ENCODE measurements around the gene LDB1. TPM values are rescaled to one million over a fixed set of nuclear protein-coding genes. Genes with fewer than 3 reads are reported as not detected.

LDB1 gene
- total and polyA plus RNA-seq, 2 of the 13 experiments (the other 11 are each of a cell fraction or from before 2014, with no cell fraction given), result 17.2 to 45.5 TPM

DNA sequence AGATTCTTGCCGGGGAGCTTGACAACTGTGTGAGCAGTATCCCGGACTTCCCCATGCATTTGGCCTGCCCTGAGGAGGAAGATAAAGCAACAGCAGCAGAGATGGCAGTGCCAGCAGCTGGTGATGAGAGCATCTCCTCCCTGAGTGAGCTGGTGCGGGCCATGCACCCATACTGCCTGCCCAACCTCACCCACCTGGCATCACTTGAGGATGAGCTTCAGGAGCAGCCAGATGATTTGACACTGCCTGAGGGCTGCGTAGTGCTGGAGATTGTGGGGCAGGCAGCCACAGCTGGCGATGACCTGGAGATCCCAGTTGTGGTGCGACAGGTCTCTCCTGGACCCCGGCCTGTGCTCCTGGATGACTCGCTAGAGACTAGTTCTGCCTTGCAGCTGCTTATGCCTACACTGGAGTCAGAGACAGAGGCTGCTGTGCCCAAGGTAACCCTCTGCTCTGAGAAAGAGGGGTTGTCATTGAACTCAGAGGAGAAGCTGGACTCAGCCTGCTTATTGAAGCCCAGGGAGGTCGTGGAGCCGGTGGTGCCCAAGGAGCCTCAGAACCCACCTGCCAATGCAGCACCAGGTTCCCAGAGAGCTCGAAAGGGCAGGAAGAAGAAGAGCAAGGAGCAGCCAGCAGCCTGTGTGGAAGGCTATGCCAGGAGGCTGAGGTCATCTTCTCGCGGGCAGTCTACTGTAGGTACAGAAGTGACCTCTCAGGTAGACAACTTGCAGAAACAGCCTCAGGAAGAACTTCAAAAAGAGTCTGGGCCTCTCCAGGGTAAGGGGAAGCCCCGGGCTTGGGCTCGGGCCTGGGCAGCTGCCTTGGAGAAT is 19.3 kb upstream of the LDB1 start:
- Histone ChIP-seq H3K9ac (ENCODE audit: insufficient read depth, low read depth, low read length) (no peak overlapping the region), H3K36me3 (replicated peaks in 1 of 2; ENCODE audit: control insufficient read depth in 1 of 2, insufficient read depth in 2 of 2, low read length in 2 of 2) (peaks cover 42 to 73% of the 10 kb centered on the region in 2 experiments), H3K9me3 (ENCODE audit: low read length) (no peaks in the 10 kb centered on the region), H3K27me3 (ENCODE audit: control insufficient read depth in 1 of 2, insufficient read depth in 2 of 2, low read length in 2 of 2) (no peaks in the 10 kb centered on the region), H3K4me1 (ENCODE audit: insufficient read depth, low read length) (peaks cover 18% of the 10 kb centered on the region), H3K79me2 (ENCODE audit: insufficient read depth, low read length) (peaks cover 43% of the 10 kb centered on the region), H4K20me1 (ENCODE audit: insufficient read depth, low read length) (peaks cover 44% of the 10 kb centered on the region), H3K4me2 (ENCODE audit: low read depth, low read length) (no peak overlapping the region), H3K4me3 (replicated peaks in 1 of 3; ENCODE audit: insufficient read depth in 1 of 3, low read depth in 2 of 3, low read length in 3 of 3) (no peak overlapping the region), H3K27ac (ENCODE audit: extremely low read length, insufficient read depth, low read length) (no peak overlapping the region), H2AFZ (ENCODE audit: low read length) (no peak overlapping the region)
- intact Hi-C loops (cut with micrococcal nuclease; ENCODE audit: unreplicated experiment), result no loop called here
- peak; percentile 21 for TF ChIP-seq RBM22 (optimal IDR thresholded peaks at IDR 0.05; ENCODE audit: low read length)
- no peak for TF ChIP-seq ZNF20 (CRISPR knock-in tag; IDR thresholded peaks at IDR 0.05)
- peak; percentile 46 for TF ChIP-seq AGO2 (optimal IDR thresholded peaks at IDR 0.05; ENCODE audit: low read depth, low read length)
- ATAC-seq (no peak; the same call in 1 of the 3 replicates), DNase-seq (ENCODE audit: low spot score) (no peak), FAIRE-seq (no peak)
- ChIA-PET CTCF (ENCODE audit: low intra/inter-chr PET ratio, low total read pairs) (no interaction called here), POLR2A (interaction anchor here (1.2 kb wide), 1 partner anchor 12 kb away, joined by 5 read pairs; the partner anchor contains the start of gene NOLC1)
- in situ Hi-C loops (cut with HindIII; ENCODE audit: extremely low pct_ligation_motif_present, low pct_unique_long_range_greater_than_20kb), result no loop called here
- 95% methylated on average over 9 of the region's 15 CpGs for WGBS (ENCODE audit: low lambda C conversion rate)
- no TSS peak for BruUV-seq (replicated peaks)

GRCh38 chr10:102135956-102136526 is 15.9 kb upstream of the LDB1 start:
- Histone ChIP-seq H3K9me3 (ENCODE audit: low read length) (no peaks in the 10 kb centered on the region), H3K79me2 (ENCODE audit: insufficient read depth, low read length) (peaks cover 57% of the 10 kb centered on the region), H3K4me3 (replicated peaks in 1 of 3; ENCODE audit: insufficient read depth in 1 of 3, low read depth in 2 of 3, low read length in 3 of 3) (no peak overlapping the region), H3K27ac (ENCODE audit: extremely low read length, insufficient read depth, low read length) (no peak overlapping the region), H3K9ac (ENCODE audit: insufficient read depth, low read depth, low read length) (no peak overlapping the region), H3K27me3 (ENCODE audit: control insufficient read depth in 1 of 2, insufficient read depth in 2 of 2, low read length in 2 of 2) (peaks cover 0 to 4% of the 10 kb centered on the region in 2 experiments; a peak in 1 of 5 replicates), H4K20me1 (ENCODE audit: insufficient read depth, low read length) (peaks cover 52% of the 10 kb centered on the region), H3K4me2 (ENCODE audit: low read depth, low read length) (peak overlapping the region; percentile 82), H3K36me3 (replicated peaks in 1 of 2; ENCODE audit: control insufficient read depth in 1 of 2, insufficient read depth in 2 of 2, low read length in 2 of 2) (peaks cover 33 to 45% of the 10 kb centered on the region in 2 experiments), H2AFZ (ENCODE audit: low read length) (no peak overlapping the region), H3K4me1 (ENCODE audit: insufficient read depth, low read length) (peaks cover 35% of the 10 kb centered on the region)
- no peak for FAIRE-seq
- ChIA-PET CTCF (ENCODE audit: low intra/inter-chr PET ratio, low total read pairs) (no interaction called here), POLR2A (interaction anchor here (1.2 kb wide), 1 partner anchor 16 kb away, joined by 4 read pairs; the partner anchor contains the start of gene NOLC1)
- intact Hi-C loops (cut with micrococcal nuclease; ENCODE audit: unreplicated experiment), result no loop called here
- 94% methylated on average over 7 of the region's 7 CpGs for WGBS (ENCODE audit: low lambda C conversion rate)
- no peak for DNase-seq (ENCODE audit: low spot score)
- ATAC-seq, result no peak
- no TSS peak for BruUV-seq (replicated peaks)
- in situ Hi-C loops (cut with HindIII; ENCODE audit: extremely low pct_ligation_motif_present, low pct_unique_long_range_greater_than_20kb), result no loop called here
- TF ChIP-seq SOX5 (CRISPR knock-in tag; IDR thresholded peaks at IDR 0.05; ENCODE audit: borderline replicate concordance) (no peak), SAFB2 (CRISPR knock-in tag; IDR thresholded peaks at IDR 0.05; ENCODE audit: borderline replicate concordance, low read depth) (no peak), ETS1 (CRISPR knock-in tag; IDR thresholded peaks at IDR 0.05) (no peak), ZNF10 (CRISPR knock-in tag; IDR thresholded peaks at IDR 0.05; ENCODE audit: borderline replicate concordance, low read depth) (no peak), KDM5B (CRISPR knock-in tag; IDR thresholded peaks at IDR 0.05; ENCODE audit: borderline replicate concordance) (no peak), ZBTB3 (CRISPR knock-in tag; IDR thresholded peaks at IDR 0.05; ENCODE audit: borderline replicate concordance, low read depth) (no peak), NCOA2 (CRISPR knock-in tag; IDR thresholded peaks at IDR 0.05) (no peak), TRIM24 (CRISPR knock-in tag; IDR thresholded peaks at IDR 0.05) (no peak), POLR2AphosphoS2 (IDR thresholded peaks at IDR 0.05; ENCODE audit: low read depth, low read length) (0 out of 2 replicates have a peak, but pooled peaks have one; percentile 37)
